NB4 (cell line): ENCODE measurements around the gene SP6.

ENCODE experiments used
- DNase-seq: peaks from one replicate; pipeline ENCODE4 v3.0.0; 2010; ENCODE audit warnings: low read depth
- H3K4me3 ChIP-seq: one replicate; pipeline ENCODE4 v1.5.1; 2011; ENCODE audit warnings: mild to moderate bottlenecking, low read depth, low read length, moderate library complexity
- MYC ChIP-seq: IDR thresholded peaks from 2 replicates; pipeline ENCODE4 v1.6.1; 2011; ENCODE audit warnings: low read depth, low read length
- POLR2A ChIP-seq: IDR thresholded peaks from 2 replicates; pipeline ENCODE4 v1.6.1; 2011; ENCODE audit warnings: mild to moderate bottlenecking; ENCODE audit not compliant: insufficient read length; ENCODE audit errors: extremely low read depth
- TF ChIP-seq, protein P1 (sequence below): IDR thresholded peaks from one replicate; pipeline ENCODE4 v1.5.1; 2012; ENCODE audit warnings: low read depth, low read length
- TF ChIP-seq, protein P2 (sequence below): IDR thresholded peaks from 2 replicates; pipeline ENCODE4 v1.6.1; 2011; ENCODE audit warnings: low read depth, low read length

SP6 gene

DNA sequence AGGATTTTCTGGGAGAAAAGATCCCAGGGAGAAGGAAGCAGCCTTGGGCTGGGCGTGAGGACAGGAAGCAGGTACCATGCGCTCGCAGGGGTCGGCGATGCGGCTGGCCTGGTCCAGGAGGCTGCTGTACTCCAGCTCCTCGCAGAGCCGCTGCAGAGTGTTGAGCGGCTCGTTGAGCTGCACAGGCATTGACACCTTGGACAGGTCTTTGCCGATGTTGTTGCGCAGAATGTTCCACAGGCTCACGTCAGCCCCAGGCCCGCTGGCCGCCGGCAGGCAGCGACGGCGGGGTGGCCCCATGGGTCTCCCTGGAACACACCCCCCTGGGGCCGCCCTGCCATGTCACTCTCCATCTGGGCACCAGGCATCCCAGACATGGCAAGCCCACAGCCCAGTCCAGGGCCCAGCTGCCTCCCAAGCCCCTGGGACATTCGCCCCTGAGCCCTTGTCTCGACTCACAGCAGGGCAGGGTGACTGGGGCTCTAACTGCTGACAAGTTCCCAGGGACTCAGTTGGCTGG is 37.4 kb downstream of the SP6 start:
- no peak overlapping the region for H3K4me3 ChIP-seq
- TF ChIP-seq, protein P1, sequence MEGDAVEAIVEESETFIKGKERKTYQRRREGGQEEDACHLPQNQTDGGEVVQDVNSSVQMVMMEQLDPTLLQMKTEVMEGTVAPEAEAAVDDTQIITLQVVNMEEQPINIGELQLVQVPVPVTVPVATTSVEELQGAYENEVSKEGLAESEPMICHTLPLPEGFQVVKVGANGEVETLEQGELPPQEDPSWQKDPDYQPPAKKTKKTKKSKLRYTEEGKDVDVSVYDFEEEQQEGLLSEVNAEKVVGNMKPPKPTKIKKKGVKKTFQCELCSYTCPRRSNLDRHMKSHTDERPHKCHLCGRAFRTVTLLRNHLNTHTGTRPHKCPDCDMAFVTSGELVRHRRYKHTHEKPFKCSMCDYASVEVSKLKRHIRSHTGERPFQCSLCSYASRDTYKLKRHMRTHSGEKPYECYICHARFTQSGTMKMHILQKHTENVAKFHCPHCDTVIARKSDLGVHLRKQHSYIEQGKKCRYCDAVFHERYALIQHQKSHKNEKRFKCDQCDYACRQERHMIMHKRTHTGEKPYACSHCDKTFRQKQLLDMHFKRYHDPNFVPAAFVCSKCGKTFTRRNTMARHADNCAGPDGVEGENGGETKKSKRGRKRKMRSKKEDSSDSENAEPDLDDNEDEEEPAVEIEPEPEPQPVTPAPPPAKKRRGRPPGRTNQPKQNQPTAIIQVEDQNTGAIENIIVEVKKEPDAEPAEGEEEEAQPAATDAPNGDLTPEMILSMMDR, result no peak
- no peak for DNase-seq

DNA sequence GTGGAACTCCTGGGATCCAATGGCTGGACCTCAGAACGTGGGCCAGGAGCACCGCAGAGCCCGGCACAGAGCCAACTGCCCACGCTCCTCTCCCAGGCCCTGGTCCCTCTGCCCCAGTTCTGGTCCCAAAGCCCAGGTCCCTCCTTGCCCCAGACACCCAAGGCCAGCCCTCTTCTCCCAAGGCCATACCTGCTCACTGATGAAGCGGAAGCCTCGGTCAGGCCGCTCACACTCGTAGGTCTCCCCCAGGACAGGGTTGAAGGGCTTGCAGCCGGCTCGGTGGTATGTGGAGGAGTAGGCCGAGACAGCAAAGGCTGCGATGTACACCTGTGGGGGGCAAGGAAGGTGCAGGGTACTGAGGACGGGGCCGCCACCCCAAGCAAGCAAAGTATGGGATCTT is 37.9 kb downstream of the SP6 start:
- TF ChIP-seq, protein P1, result no peak
- TF ChIP-seq MYC, result no peak
- TF ChIP-seq, protein P2, sequence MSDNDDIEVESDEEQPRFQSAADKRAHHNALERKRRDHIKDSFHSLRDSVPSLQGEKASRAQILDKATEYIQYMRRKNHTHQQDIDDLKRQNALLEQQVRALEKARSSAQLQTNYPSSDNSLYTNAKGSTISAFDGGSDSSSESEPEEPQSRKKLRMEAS, result no peak
- no peak for TF ChIP-seq POLR2A
- H3K4me3 ChIP-seq, result no peak overlapping the region
- DNase-seq, result no peak

DNA sequence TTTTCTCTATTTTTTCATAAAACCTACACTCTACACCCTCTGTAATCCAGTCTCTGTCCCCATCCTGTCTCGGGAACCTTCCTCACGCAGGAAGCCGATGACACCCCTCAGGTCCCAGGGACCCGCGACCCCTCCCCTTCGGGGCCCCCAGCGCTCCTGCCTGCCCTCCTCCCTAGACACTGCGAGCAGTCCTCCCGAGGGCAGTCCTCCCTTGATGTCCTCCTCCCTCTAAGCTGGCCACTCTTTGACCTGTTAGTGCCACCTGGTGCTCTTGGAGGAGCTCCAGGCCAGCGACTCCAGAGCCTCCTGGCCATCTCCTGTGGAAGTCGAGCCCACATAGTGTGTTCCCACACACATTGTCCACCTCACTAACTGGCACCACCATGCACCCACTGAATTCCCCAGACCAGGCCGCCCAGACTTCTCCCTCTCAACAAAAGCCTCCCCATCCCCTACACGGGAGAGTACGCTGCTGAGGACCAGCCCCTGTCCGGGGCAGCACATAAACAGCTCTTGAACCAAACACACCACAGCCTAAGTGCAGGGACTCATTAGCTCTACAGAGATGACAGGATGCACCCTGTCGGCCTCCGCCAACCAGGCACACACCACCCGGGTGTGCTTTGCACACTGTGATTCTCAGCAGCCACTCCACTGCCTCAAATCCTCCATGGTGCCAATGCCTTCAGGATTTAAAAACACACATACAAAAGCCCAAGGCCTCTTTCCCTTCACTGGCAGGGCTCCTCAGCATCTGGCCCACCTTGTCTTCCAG is 38.6 kb downstream of the SP6 start:
- TF ChIP-seq, protein P2, result no peak
- TF ChIP-seq, protein P1, result no peak
- TF ChIP-seq POLR2A (no peak), MYC (no peak)
- no peak for DNase-seq

DNA sequence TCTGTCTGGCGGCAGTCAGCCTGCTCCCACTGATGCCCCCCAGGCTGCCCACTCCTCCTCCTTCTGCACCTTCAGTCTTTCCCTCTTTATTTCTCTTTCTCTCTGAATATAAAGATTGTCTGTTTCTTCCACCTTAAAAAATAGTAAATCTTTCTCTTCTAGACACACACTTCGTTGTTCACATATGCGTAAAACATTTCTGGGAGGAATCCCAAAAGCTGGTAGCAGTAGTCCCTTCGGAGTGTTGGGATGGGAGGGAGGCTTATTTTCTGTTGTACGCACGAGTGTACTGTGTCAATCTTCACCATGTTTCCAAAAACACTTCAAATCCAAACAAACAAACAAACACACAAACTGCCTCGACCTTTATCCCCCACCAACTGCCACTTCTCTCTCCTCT is 39.3 kb downstream of the SP6 start:
- no peak for TF ChIP-seq POLR2A
- TF ChIP-seq, protein P1, result no peak
- no peak for TF ChIP-seq MYC
- no peak for DNase-seq

More for the DNA sequence above, 38.6 kb downstream of the SP6 start:
- H3K4me3 ChIP-seq, result no peak overlapping the region

DNA sequence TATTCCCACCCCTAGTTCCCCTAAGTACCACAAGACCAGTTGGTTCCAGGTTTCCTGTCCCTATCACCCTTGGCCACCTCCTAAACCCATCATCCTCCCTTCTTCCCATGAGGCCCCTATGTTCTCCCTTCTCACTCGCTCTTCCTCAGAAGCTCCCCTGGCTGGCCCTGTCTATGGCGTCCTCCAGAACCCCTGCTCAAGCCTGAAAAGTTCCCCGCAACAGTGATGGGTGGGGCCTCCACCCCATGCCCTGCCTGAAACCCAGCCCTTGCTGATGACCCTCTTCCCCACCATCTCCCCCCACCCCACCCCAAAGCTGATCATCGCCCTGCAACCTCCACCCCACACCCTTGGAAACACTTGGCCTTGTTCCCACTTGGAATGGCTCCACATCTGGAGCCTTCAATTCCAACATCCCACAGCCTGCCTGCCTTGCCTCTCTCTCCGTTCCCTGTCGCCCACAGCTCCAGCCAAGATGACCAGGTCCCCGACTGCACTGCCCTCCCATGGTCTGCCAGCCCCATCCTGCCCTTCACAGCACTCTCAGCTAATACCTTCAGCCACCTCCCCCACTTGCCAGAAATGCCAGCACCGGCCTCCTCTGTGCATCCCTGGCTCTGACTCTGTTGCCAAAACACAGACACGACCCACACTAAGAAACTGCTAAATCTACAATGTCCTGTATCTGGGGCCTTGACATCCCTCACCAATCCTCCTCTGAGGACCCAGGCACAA is 39.9 kb downstream of the SP6 start:
- no peak for DNase-seq
- no peak overlapping the region for H3K4me3 ChIP-seq
- TF ChIP-seq MYC, result no peak
- no peak for TF ChIP-seq POLR2A
- TF ChIP-seq, protein P1, result no peak
- TF ChIP-seq, protein P2, result no peak

More for the DNA sequence above, 39.3 kb downstream of the SP6 start:
- H3K4me3 ChIP-seq, result no peak overlapping the region
